TTC549 (cell line): ENCODE data around the gene KRTAP5-6.

ENCODE experiments used
- FAIRE-seq: peaks from 2 replicates; lab custom pipeline; 2012; peaks lifted over from hg19 to GRCh38; lab: Jason Lieb, UNC

The KRTAP5-6 gene, protein sequence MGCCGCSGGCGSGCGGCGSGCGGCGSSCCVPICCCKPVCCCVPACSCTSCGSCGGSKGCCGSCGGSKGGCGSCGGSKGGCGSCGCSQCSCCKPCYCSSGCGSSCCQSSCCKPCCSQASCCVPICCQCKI

DNA sequence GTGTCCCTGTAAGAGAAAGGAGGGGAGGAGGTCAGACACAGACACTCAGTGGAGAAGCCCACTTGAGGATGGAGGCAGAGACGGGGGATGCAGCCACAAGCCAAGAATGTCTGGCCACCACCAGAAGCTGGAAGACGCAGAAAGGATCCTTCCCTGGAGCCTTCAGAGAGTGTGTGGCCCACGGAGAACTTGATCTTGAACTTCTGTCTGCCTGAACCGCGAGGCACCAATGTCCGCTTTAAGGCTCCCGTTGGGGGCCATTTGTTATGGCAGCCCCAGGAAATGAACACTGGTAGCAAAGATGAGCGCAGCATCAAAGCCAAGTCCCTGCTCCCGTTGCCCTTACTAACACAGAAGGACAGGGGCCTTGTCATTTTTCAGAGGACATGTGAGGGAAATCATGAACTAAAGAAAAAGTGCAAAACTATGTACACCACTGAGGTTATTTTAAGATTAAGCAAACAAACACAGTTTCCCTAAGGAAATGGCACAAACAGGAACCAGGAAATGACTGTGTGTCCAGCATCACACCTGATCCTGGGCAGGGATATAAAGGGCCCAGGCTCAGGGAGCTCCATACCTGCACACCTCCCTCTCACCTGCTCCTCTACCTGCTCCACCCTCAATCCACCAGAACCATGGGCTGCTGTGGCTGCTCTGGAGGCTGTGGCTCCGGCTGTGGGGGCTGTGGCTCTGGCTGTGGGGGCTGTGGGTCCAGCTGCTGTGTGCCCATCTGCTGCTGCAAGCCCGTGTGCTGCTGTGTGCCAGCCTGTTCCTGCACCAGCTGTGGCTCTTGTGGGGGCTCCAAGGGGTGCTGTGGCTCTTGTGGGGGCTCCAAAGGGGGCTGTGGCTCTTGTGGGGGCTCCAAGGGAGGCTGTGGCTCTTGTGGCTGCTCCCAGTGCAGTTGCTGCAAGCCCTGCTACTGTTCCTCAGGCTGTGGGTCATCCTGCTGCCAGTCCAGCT, at the start of gene KRTAP5-6:
TSS of gene KRTAP5-6 (plus strand) at position 588 of the 963 bp plus-strand sequence. CDS start at position 639, 51 bp downstream.
- no peak for FAIRE-seq

DNA sequence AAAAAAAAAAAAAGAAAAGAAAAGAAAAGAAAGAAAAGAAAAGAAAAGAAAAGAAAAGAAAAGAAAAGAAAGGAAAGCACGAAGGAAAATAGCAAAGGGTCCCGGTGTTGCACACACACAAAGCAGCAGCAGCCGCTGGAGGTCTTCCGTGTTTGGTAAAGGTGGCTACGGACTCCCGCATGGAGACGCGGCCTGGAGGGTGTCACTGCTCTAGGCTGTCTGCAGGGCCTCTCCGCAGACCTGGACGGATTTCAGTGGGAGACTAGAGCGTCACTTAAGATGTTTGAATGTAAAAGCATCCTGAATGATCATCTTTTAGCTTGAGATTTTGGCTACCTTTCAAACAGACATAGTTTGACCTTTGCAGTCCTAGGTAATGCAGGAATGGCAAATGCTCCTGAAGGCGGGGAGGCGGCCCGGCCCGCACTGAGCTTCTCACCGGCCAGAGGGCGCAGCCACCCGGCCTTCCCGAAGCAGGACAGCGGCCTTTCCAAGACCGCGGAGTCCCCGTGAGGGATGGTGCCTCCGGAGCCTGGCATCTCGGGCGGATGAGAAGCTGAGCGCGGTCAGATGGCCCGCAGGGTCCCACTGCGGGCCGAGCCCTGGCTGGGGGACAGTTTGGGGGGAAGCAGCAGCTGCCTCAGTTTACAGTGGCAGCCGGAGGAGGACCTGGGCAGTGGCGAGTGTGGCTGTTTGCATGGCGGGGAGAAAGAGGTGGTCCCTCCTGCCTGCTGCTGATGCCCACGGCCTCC, 48.9 kb upstream of the KRTAP5-6 start:
- FAIRE-seq = no peak

DNA sequence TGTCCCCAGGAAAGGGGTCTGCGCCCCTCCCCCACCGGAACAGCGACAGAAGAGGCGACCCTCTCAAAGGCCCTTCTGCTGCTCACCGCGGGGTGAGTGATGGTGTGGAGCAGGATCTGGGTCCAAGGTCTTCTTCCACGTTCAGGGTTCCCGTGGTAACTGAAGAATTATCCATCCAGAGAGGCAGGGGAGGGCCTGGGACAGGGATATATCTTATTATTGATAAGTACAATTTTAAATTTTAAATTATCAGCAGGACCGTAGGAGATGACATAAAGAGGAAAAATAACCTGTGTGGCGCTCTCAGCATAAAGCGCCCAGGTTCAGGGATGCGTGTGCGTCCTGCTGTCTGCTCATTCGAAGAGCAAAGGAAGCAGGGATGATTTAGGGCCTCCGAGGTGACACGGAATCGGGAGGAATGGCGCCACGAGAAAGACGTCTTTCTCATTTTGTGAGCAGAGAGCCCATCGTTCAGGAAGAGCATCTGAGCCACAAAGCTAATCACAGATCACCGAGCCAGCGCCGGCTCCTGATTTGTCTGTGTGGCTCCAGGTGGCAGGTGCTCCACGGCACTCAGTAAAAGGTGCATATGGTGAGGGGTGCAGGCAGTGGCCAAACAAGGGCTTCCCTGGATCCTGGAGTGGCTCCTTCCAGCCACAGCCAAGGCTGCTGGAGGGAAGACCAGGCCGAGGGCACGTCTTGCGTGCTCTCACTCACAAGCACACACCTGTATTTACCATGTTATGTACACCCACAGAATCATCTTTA, 48.2 kb upstream of the KRTAP5-6 start:
- FAIRE-seq = no peak

DNA sequence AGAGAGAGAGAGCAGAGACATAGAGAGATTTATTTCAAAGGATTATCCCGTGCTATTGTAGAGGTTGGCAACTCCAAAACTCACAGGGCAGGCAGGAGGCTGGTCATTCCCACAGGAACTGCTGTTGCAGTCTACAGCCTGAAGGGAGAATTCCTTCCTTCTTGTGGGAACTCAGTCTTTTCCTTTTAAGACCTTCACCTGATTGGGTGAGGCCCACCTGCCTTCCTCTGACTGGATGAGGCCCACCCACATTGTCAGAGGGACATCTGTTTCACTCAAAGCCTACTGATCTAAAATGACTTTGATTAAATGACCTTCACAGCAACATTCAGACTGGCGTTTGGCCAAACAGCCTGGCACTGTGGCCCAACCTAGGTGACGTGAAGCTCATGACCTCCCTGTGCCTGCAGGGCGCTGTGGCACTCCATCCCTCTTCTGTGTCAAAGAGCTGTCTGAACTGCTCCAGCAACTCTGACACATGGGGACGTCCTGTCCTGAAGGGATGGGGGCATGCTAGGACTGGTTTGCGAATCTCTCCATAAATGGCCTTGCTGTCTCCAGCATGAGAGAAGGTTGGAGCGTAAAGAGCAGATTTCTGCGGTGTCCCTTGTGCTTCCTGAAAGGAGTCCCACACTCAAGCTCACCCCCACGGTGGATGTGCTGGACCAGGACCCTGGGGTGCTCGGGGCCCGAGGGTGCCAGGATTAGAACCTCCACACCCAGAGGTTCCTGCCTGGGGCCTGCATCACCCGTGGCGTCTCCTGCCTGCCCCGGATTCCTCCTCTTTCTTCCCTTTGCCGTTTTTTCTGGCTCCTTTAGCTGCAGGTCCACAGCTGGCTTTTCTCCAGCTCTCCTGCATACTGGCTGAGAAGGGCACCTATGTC, 46.7 kb upstream of the KRTAP5-6 start:
- FAIRE-seq = no peak

DNA sequence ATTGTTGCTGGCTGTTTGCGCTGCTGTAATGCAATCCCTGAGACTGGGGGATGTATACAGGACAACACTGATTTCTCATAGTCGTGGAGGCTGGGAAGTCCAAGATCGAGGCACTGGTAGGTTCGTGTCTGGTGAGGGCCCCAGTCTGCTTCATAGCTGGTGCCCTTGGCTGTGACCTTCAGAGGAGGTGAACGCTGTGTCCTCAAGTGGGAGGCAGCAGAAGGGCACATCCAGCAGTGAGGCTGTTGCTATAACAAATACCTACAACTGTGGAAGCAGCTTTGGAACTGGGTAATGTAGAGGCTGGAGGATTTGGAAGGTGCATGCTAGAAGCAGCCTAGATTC, 46.1 kb upstream of the KRTAP5-6 start:
- FAIRE-seq = no peak

DNA sequence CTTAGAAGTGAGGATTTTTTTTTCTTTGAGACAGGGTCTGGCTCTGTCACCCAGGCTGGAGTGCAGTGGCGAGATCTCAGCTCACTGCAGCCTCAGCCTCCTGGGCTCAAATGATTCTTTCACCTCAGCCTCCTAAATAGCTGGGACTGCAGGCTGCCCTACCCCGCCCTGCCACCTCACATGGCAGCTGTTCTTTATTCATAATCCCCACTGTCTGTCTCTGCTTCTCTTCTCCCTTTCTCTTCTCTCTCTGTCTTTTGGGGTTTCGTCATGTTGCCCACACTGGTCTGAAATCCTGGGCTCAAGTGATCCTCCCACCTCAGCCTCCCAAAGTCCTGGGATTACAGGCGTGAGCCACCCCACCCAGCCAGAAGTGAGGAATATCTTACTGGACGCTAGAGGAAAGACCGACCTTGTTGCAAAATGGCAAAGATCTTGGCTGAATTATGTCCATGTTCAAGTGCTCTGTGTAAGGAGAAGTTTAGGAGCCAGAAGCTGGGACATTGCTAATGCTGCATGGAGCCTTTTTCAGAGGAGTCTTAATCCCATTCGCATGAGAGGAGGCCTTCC, 45.5 kb upstream of the KRTAP5-6 start:
- no peak for FAIRE-seq

DNA sequence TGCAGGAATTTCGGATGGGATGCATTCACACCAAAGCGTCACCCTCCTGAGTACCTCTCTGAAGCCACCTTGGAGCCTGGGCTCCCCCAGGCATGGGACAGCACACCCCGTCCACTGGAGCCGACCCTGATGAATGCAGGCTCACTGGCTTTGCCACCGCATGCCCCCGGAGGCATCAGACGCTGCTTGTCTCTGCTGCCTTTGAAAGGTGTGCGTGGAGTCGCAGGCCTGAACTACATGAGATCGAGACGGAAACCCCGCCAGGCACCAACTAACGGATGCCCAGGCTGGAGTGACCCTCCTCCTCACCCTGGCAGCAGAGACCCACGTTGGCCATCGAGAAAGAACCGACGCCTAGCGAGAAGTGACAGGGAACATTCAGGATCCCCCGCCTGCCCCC, 45.0 kb upstream of the KRTAP5-6 start:
- no peak for FAIRE-seq

DNA sequence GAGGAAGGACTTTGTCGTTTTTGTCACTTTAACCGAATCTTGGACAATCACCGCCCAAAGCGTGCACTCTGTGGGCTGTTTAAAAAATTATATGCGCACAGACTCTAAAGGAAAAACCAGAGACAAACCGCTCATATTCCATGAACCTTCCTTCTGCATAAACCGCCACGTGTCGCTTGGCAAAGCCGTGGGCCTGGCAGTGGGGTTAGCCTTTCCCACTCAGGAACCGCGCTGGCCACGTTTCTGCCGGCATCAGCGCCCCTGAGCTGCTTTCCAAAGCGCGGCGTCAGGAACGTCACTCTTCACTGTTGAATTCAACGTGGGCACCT, 44.6 kb upstream of the KRTAP5-6 start:
- FAIRE-seq = no peak

DNA sequence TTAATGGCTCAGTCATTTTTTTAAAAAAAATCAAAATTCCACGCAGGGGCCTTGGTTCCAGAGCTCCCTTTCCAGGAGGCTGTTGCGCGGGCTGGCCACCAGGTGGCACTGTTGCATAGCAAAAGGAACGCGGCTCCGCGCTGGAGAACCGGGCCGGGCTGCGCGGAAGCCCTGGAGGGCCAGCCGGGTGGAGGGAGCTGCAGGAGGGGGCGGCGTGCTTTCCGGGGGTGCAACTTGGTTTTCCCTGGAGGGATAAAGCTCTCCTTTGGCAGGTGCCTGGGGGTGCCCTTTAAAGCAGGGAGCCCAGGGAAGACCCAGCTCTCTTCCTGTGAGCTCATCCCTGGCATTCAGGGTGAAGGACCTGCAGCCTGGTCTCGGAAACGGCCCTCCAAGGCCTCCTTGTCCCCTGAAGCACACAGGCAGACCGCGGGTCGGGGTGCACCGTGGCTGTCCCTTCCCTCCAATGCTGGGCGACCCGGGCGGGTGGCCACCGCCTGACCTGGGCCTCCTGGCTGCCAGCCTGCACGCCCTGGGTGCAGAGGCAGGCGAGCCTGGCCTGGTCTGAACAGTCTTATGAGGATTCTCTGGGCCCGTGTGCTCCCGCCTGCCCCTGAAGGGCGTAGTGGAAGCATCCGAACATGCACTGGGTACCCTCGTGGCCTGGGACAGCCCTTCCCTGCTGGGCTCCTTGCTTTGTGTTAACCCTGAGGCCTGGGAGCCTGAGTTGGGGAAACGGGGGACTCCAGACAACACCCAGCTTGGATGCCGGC, 44.0 kb upstream of the KRTAP5-6 start:
- no peak for FAIRE-seq

DNA sequence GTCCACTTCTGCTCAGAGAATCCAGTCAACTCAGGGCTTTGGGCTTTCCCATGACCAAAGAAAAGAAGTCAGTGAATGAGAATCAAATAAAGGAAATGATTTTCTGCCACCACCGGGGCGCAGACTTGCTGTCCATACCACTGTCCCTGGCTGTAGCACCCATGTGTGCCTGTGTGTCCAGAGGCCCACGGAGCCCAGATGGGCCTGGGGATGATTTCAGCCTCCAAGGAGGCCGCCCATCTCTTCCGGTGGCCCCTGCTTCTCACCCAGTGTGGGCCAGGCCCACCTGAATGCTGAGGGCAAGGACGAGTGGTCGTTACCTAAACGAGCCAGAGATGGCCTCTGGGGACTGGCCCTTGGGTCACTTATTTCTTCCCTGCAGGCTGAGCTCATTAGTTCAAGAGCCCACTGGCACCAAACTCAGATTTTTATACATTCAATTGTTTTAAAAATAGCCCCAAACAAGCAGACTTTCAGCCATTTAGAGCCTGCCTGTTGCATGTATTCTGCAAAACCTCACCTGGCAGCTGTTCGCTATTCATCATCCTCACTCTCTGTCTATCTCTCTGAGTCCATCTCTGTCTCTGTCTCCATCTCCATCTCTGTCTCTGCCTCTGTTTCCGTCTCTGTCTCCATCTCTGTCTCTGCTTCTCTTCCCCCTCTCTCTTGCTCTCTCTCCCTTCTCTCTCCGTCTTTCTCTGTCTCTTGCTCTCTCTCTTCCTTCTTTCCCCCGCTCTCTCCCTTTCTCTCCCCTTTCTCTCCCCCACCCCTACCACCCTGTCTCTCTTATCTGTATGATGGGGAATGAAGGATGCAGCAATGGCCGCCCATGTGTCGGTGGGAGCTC, 43.2 kb upstream of the KRTAP5-6 start:
- FAIRE-seq = no peak

DNA sequence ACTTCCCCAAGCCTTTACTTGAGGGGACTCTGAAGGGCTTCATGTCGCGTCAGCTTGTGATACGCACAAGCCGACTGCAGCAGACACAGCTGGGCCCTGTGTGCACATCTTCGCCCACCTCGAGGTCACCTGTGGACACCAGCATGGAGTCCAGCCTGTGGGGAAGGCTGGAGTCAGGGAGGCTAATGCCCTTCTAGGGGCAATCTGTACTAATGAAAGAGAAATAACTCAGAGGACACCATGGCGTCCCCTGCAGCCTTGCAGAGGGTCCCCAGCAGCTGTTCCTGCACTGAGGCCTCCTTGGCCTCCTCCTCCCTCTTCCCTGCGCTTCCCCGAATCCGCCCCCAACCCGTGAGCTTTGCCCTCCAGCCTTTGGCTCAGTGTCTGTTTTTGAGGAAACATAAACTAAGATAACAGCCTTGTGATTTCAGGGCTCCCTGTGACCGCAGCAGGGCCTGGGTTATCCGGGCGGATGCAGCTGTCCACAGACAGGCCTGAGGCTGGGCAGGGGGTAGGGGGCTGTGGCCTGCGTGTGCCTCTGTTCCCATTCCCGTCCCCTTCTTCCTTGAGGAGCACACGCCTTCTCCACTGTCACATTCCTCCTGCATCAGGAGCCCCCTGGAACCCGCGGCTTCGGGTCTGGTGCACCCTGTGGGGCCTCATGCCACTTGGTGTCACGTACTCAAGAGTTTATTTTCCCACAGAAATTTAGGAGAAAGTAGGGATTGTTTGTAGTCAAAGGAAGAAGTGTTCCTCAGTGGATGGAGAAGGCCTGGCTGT, 42.4 kb upstream of the KRTAP5-6 start:
- no peak for FAIRE-seq

DNA sequence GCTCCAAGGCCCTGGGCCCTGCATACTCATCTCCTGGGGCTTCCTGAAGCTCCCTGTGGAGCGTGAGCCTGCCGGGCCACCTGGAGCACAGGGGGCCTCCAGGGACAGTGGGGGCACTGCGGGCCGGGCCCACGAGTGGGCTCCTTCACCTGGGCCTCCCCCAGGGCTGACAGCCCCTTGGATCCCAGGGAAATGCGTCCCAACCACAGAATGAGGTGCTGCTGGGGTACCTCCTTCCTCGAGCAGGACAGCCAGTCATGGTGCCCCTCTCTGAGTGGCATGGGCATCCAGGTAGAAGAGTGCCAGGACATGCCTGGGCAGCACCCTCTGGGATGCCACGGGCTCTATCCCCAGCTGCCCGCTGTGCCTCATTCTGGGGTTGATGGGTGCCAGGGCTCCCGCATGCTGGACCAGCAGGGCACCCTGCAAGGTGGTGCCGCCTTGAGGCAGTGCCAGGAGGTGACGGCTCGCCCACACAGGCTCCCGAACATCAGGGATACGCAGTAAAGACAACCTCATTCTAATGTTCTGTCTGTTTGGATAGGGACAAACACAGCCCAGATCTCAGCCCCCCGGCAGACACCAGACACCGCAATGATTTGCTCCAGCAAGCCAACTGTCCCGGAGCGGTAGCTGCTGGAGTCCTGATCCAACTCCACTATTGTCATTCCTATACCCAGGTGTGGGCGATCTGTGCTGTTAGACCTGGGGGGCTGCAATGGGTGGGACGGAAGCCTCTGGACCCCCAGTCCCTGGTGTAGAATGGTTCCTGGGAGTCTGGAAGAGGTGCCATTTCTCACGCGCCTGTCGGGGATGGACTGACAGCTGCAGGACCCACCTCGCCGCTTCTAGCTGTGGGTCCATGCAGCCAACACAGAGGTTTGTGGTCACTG, 41.6 kb upstream of the KRTAP5-6 start:
- no peak for FAIRE-seq

DNA sequence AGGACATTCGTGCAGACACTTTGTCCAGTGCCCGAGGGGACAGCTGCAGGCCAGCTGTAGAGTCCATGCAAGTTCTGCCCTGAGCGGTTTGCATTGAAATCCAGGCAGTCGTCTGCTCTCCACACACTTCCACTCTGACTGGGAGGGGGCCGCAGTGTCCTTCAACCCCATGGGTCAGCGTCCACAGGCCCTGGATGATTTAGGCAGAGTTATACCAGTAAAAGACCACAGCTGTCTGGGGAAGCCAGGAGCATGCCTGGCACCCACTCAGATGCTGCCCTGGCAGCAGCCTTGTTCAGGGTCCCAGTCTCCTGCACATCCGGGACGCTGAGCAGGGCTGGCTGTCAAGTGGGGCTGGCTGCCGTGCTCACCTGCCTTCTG, 40.9 kb upstream of the KRTAP5-6 start:
- FAIRE-seq = no peak

DNA sequence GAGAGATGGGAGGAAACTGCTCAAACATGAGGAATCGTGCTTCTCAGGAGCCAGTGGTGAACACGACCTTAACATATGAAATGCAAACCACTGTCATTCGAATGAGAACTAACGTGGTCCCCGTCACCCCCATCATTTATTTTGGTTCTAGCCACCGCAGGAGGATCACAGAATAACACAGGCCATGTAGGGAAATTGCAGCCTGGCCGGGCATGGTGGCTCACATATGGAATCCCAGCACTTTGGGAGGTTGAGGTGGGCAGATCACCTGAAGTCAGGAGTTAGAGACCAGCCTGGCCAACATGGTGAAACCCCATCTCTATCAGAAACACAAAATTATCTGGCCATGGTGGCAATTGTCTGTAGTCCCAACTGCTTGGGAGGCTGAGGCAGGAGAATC, 40.3 kb upstream of the KRTAP5-6 start:
- FAIRE-seq = no peak

DNA sequence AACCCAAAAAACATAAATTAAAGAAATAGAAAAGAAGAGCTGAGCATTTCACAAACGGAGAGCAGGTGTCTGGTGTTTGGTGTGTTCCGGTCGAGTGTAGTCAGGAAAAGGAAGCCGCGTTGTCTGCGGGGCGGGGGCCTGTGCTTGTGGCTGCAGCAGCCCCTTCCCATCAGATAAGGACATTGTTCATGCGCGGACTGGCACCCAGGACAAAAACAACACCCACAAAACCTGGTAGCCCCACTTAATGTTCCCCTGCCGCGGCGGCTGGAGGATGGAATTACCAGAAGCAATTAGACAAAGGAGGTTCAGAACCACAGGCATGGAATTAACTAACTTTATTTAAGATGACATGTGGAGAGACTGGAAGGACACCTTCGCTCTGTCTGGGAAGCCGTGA, 37.5 kb upstream of the KRTAP5-6 start:
- FAIRE-seq = no peak

DNA sequence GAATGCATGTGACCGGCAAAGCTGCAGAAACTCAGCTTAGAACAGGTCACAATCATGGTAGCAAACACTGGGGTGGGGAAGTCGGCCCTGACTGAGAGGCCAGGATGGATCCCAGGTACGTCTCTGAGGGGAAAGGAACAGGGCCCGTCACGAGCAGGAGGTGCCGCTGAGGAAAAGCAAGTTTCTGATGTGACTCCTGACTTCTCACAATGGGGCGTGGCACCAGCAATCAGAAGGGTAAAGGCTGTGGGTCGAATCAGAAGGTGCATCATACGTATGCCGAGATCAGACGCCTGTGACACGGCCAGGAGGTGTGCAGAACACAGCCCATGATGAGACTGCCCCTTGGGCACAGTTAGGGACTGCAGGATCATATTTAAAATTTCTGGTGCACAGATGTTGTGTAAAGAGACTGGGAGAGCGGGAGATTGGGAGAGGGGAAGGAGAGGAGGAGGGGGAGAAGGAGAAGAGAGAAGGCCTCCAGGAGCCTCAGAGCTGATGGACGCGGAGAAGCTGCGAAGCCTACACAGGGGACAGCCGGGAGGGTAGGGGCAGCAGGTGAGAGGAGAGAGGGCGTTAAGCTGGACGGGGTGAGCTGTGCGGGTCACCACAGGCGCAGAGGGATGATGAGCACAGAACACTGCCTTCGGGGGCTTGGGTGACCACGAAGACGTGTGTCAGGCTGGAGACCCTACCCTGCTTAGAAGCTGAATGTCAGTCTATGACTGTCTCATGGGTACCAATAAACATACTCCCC, 36.7 kb upstream of the KRTAP5-6 start:
- no peak for FAIRE-seq
